NCI-H187 treated with DMSO at 0.1 percent for 48 hours (cell line): Measurements from ENCODE around the gene NHEJ1.

Experiments used
- DNase-seq: peaks from one replicate; lab custom pipeline; 2025; lab: John Stamatoyannopoulos, UW

Gene NHEJ1

GRCh38 chr2:219123356-219124135 lies 37.1 kb downstream of the NHEJ1 start:
- DNase-seq: no peak

DNA sequence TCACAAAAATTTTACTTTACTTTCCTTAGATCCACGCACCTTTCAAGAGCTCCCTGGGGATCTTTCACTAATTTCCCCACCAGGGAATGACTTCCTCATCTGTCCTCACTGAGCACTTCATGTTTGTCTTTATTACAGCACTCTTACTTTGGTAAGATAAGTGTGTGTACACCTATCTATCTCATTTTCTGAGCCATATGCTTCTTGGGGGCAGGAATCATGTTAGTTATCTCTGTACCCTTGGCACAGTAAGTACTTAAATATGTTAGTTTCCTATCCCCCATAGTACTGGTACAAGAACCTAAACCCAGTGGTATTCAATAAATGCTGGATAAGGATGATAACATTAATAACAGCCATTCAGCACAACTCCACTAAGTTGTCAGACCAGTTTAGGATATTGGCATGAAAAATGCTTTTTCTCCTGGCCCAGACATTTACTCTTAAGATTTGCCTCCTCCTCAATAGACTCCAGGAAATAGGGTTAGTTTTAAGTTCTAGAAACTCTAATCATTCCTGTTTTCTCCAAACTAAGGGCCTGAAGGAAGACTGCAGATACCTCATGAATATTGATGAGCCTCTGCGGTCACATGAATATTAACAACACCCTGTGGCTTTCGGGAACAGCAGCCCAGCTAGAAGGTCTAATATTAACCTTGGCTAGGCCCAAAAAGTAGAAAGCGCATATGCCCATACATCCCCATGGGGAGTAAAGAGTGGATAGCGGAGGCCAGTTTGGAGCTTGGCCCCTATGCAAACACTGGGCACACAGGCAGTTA lies 38.2 kb downstream of the NHEJ1 start:
- DNase-seq: no peak

- DNase-seq: no peak
These were observed 40.5 kb downstream of the NHEJ1 start for GRCh38 chr2:219120082-219120481.

DNA sequence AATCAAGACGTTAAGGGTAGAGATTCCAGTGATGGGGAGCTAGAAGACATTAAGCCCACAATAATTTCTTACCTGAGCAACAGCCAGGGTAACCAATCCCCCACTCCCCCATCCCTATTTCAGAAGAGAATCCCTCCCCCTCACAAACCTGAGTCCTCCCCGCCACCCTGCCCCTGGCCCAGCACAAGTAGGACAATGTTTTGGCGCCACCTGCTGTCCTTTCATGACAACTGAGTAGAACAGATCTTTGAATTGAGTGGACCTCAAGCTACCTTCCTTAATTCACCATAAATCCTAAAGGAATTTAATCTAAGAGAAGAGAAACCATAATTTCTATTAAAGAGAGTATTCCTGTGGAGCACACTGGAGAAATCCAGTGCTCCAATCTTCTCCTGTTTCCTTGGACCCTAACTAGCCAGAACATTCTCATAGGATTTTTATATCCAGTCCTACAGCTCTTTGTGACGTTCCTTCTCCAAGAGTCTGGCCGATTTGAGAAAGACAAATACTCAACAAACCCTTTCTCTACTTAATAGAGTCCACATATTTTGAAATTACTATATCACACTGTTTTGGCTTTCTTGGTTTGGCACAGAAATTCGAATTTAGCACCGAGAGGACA lies 41.1 kb downstream of the NHEJ1 start:
- DNase-seq: no peak

DNA sequence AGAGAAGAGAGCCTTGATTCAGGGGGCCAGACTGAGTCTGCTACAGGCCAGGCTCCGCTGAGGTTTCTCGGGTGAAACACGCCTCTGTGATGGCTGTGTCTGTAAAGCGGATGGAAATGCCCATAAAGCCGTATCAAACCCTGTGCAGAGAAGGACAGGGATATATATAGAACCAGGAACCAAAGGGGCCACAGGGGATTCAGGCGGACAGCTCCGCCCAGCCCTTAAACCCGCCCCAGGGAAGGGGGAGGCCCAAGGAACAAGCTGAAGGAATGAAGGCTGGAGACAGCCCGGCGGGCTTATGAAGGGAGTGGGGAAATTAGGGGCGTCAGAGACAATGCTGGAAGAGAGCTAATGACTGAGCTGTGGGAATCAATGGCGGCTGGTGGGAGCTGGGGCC lies 42.1 kb downstream of the NHEJ1 start:
- no peak for DNase-seq

- DNase-seq: no peak
These were observed 43.6 kb downstream of the NHEJ1 start for GRCh38 chr2:219116776-219117646.

DNA sequence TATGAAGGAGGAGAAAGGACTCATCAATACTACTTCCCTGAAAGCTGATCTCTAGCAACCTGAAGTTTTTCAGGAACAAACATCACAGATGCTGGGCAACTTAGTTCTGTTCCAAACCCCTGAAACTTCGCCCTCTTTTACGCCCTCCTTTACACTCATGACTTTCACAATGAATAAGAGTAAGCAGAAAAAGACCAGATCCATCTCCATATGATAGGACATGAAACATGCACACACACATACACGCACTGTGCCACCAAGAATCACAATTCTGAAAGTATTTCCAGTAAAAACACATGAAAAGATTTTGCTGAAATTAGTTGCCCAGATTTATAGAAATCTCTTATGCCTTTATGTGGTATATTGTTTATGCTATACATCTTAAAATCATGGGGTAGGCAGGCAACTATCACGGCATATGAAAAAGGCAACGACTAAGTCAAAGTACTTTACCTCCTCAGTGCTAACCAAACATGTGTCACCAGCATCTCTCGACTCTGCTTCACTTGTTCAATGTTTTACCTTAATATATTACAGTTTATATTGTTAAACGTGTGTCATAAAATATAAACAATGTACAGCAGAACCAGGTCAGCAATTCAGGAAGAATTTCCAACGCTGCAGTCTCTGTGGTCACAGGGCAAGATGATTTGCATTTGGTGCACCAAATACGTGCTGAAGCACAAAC lies 47.8 kb downstream of the NHEJ1 start:
- no peak for DNase-seq

DNA sequence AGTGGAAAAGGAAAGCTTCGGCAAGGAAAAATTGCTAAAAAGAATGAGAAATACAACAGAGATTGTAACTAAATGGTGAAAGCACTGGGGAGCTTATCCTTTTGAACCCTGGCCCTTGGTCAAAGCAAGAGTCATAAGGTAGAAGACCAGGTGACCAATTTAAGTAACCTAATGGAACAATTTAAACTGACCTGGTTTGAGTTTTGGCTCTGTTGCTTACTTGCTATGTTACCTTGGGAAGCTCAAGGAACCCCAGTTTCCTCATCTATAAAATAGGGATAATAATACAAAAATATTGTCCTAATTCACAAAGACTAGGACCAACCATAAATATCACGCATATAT lies 48.6 kb downstream of the NHEJ1 start:
- DNase-seq: no peak

DNA sequence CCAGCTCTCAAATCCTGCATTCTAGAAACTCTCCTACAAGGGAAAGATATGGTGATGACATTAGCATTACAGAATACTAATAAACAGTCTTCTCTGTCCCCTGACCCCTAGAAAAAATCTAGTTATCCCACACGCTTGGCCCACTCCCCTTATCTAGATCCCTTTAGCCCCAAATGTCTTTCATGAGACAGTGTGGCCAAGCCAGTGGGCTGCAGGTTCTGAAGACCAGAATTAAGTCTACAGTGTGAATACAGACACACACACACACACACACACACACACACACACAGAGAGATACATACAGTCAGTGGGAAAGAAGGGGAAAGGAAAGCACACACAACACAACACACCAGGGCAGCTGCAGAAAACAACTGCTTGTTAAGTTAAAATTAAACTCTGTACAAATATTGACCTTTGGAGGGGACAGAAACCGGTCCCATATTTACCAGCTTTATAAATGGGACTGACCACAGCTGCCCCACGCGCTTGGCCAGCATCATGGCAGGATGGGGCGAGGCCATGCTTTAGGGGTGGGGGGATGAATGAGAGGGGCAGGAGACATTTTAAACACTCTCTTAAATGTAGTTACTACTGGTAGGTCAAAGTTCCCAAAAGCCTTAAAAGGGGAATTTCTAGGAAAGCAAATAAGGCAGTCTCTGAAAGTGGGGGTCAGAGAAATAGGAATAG lies 49.1 kb downstream of the NHEJ1 start:
- no peak for DNase-seq

- DNase-seq: no peak
These were observed 51.1 kb downstream of the NHEJ1 start for GRCh38 chr2:219109471-219109870.

DNA sequence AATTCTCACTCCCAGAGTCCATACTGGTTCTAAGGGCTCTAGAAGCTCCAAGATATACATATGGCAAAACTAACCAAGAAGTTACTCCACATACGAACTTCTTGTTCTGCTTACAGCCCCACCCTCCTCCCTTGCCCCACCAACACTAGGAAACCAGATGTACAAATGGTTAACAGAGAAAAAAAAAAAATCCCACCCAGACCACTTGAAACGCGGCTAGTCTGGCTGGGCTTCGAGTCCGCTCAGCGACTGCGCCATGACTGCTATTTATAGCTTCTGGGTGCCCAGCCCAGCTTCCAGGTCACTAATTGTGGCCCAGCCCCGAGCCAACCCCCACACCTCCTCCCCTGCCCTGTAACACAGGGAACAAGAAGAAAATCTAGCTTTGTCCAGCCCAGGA lies 52.9 kb downstream of the NHEJ1 start:
- no peak for DNase-seq

GRCh38 chr2:219106251-219106650 lies 54.4 kb downstream of the NHEJ1 start:
- DNase-seq: no peak

DNA sequence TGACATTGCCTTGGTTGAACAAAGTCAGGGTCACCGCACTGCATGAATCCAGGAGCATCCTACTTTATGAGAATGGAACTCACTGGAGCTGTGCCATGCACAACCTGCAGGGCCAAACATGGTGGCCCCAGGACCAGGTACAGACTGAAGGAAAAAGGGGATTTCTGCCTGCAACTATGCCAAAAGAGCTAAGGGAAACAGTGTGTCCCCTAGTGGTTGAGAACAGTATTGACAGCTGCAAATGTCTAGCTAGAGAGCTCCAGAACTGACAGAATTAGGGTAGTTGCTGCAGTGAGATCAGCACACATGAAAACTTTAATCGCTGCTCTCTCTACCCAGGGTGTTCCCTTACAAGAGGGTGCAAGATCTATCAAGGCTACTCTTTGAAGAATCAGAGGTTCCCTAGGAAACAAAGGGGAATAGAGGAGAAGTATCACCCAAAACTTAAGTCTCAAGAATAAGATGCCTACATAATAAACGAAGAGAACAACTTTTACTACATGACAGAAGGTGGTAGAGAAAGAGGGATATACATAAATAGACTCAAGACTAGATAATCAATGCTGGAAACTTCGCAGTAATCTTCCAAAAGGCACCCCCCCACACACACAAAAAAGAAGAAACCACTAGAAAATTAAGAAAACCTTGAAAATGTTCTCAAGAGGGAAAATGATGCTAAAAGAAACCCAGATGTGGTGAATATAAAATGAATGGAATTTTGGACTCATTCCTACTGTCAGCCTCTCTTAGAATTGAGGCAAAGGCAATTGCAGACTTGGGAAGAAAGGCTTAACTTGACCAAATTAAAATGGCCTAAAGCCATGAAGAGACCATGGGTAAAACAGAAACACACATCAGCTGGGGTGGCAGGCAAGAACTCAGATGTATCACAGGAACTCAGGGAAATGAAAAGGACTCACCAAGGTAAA lies 56.2 kb downstream of the NHEJ1 start:
- no peak for DNase-seq

DNA sequence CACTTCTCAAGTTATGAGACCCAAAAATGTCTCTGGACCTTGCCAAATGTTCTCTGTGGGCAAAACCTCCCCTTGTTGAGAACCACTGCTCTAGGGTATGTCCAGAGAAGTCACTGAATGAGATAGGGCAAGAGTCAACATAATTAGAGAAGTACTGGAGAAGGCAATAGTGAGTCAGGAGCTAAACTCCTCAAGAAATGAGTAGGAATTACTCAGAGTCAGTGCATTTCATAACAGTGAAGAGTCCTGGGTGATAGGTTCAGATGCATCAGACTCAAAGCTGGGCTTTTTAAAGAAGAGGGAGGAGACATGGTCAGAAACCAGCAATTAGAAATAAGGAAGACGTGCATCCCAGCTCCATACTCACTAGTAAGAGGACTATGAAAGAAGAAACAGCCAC lies 61.3 kb downstream of the NHEJ1 start:
- DNase-seq: no peak

GRCh38 chr2:219095406-219095935 lies 65.1 kb downstream of the NHEJ1 start:
- DNase-seq: no peak

GRCh38 chr2:219094171-219094570 lies 66.4 kb downstream of the NHEJ1 start:
- no peak for DNase-seq

GRCh38 chr2:219090436-219091299 lies 69.9 kb downstream of the NHEJ1 start:
- no peak for DNase-seq

GRCh38 chr2:219089330-219089729 lies 71.3 kb downstream of the NHEJ1 start:
- DNase-seq: no peak

- no peak for DNase-seq
These were observed 72.8 kb downstream of the NHEJ1 start for GRCh38 chr2:219087848-219088247.
